ENCODE measurements around the gene NUP160. TPM values are rescaled to one million over a fixed set of nuclear protein-coding genes. Genes with fewer than 3 reads are reported as not detected.
"Not testable (repeated sequence)": the region's sequence is repeated elsewhere in the genome, so short reads cannot be mapped to it uniquely, and the experiment has no call there.

The NUP160 gene
- total and polyA plus RNA-seq, 10 of the 15 experiments (the other 5 are each of a cell fraction or from before 2014, with no cell fraction given) = 24.0 to 87.6 (median 54.6) TPM

DNA sequence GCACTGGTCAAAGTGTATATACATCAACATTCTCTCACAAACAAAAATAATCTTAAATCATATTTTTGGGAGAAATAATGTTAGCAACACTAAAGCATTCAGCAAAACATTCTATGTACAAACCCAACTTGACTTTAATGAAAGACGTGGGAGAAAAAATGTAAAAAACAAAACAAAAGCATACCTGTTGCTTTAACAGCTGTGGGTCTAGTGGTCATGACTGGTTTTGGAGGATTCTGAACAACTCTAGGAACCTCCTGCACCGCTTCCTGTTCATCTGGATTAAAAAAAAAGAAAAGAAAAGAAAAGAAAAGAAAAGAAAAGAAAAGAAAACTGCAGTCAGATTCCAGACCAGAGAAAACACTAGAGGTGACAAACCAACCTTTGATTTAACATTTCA lies 83.1 kb downstream of the NUP160 start:
- Histone ChIP-seq H3K36me3 (ENCODE audit: control insufficient read depth in 2 of 2, insufficient read depth in 2 of 2, low read length in 1 of 2) (peaks cover 7 to 21% of the 10 kb centered on the region in 2 experiments), H2AFZ (ENCODE audit: control insufficient read depth, low read depth, low read length) (no peak overlapping the region), H3K4me2 (ENCODE audit: control insufficient read depth, insufficient read depth) (peak overlapping the region; percentile 60; the same call in 1 of the 2 replicates), H3K9me3 (replicated peaks; ENCODE audit: control insufficient read depth, insufficient read depth, low read length) (no peaks in the 10 kb centered on the region), H4K20me1 (ENCODE audit: control insufficient read depth, insufficient read depth) (no peaks in the 10 kb centered on the region), H3K4me1 (ENCODE audit: control insufficient read depth, insufficient read depth, low read length) (no peaks in the 10 kb centered on the region), H3K9ac (ENCODE audit: control insufficient read depth, insufficient read depth, low read length) (peak overlapping the region; percentile 97), H3K27ac (ENCODE audit: control insufficient read depth, insufficient read depth) (no peak overlapping the region), H3K79me2 (ENCODE audit: control insufficient read depth, insufficient read depth, low read length) (peaks cover 56% of the 10 kb centered on the region), H3K4me3 (peak overlapping the region; percentile 83), H3K27me3 (replicated peaks in 1 of 2; ENCODE audit: control insufficient read depth in 2 of 2, insufficient read depth in 2 of 2, low read length in 1 of 2) (no peaks in the 10 kb centered on the region)
- SMC1A ChIA-PET (ENCODE audit: uncharacterized antibody, unreplicated experiment) = interaction anchor here (1.1 kb wide), 1 partner anchor 79 kb away, joined by 3 read pairs; no protein-coding TSS in a partner anchor
- CTCF ChIA-PET = no interaction called here
- no peak for TF ChIP-seq SMAD5 (IDR thresholded peaks at IDR 0.05; ENCODE audit: low read depth)
- 0 out of 2 replicates have a peak, but pooled peaks have one; percentile 21 for TF ChIP-seq MLLT1 (IDR thresholded peaks at IDR 0.05)
- FAIRE-seq (no peak), DNase-seq (ENCODE audit: low read depth, low spot score) (no peak), ATAC-seq (no peak)
- intact Hi-C loops (cut with micrococcal nuclease; ENCODE audit: unreplicated experiment) = loop anchor here (5.0 to 10.0 kb wide), 2 partner anchors 87 to 390 kb away; partner anchors contain the start of gene SPI1
- in situ Hi-C loops (cut with MboI) = no loop called here
- RAD21 ChIA-PET (ENCODE audit: unreplicated experiment) = no interaction called here
- TSS peak; percentile 63 for BruUV-seq (replicated peaks)
- 30% methylated on average over 2 of the region's 2 CpGs for WGBS (ENCODE audit: insufficient coverage, insufficient replicate concordance, low lambda C conversion rate, missing lambda C conversion rate)
- POLR2A ChIA-PET = interaction anchor here (0.7 to 0.9 kb wide), 2 partner anchors 187 to 200 kb away, joined by 4 read pairs; partner anchors contain the start of gene KBTBD4

GRCh38 chr11:47759291-47759690 lies 88.9 kb downstream of the NUP160 start:
- BruUV-seq (replicated peaks); H3K9me3 ChIP-seq (replicated peaks; ENCODE audit: control insufficient read depth, insufficient read depth, low read length); H4K20me1 ChIP-seq (ENCODE audit: control insufficient read depth, insufficient read depth); H3K27me3 ChIP-seq (replicated peaks in 1 of 2; ENCODE audit: control insufficient read depth in 2 of 2, insufficient read depth in 2 of 2, low read length in 1 of 2); FAIRE-seq; in situ Hi-C loops (cut with MboI); intact Hi-C loops (cut with micrococcal nuclease; ENCODE audit: unreplicated experiment); H2AFZ ChIP-seq (ENCODE audit: control insufficient read depth, low read depth, low read length); H3K9ac ChIP-seq (ENCODE audit: control insufficient read depth, insufficient read depth, low read length); ATAC-seq; H3K4me3 ChIP-seq; H3K4me2 ChIP-seq (ENCODE audit: control insufficient read depth, insufficient read depth); H3K27ac ChIP-seq (ENCODE audit: control insufficient read depth, insufficient read depth); H3K4me1 ChIP-seq (ENCODE audit: control insufficient read depth, insufficient read depth, low read length); DNase-seq (ENCODE audit: low read depth, low spot score): not testable (repeated sequence)
- ChIA-PET RAD21 (ENCODE audit: unreplicated experiment) (interaction anchor here (0.5 kb wide), 1 partner anchor 193 kb away, joined by 3 read pairs; no protein-coding TSS in a partner anchor), CTCF (interaction anchor here (0.9 kb wide), 1 partner anchor 25 kb away, joined by 8 read pairs; no protein-coding TSS in a partner anchor), POLR2A (interaction anchor here (0.6 kb wide), 1 partner anchor 243 kb away, joined by 5 read pairs; no protein-coding TSS in a partner anchor), SMC1A (ENCODE audit: uncharacterized antibody, unreplicated experiment) (interaction anchor here (0.8 to 0.9 kb wide), 2 partner anchors 94 to 639 kb away, joined by 3 to 4 read pairs; no protein-coding TSS in a partner anchor)
- Histone ChIP-seq H3K36me3 (ENCODE audit: control insufficient read depth in 2 of 2, insufficient read depth in 2 of 2, low read length in 1 of 2) (peaks cover 12 to 38% of the 10 kb centered on the region in 2 experiments), H3K79me2 (ENCODE audit: control insufficient read depth, insufficient read depth, low read length) (peaks cover 20% of the 10 kb centered on the region)
- WGBS (ENCODE audit: insufficient coverage, insufficient replicate concordance, low lambda C conversion rate, missing lambda C conversion rate) = 83% methylated on average over 11 of the region's 11 CpGs

Data from GM12878 (cell line).